C4-2B (cell line): ENCODE data around the gene TPRKB.
"Not testable (repeated sequence)": the region's sequence is repeated elsewhere in the genome, so short reads cannot be mapped to it uniquely, and the experiment has no call there.

Experiments used
- H3K27ac ChIP-seq: fragments of 450-650 bp; 2 replicates; pipeline ENCODE4 v1.5.1; 2017
- ZFX ChIP-seq: fragments of 450-650 bp; IDR thresholded peaks from 2 replicates; pipeline ENCODE4 v1.6.1; 2017
- TF ChIP-seq, protein P1 (sequence below): fragments of 450-650 bp; conservative IDR thresholded peaks from 2 replicates; pipeline ENCODE4 v1.5.1; 2017; ENCODE audit warnings: mild to moderate bottlenecking

The TPRKB gene

DNA sequence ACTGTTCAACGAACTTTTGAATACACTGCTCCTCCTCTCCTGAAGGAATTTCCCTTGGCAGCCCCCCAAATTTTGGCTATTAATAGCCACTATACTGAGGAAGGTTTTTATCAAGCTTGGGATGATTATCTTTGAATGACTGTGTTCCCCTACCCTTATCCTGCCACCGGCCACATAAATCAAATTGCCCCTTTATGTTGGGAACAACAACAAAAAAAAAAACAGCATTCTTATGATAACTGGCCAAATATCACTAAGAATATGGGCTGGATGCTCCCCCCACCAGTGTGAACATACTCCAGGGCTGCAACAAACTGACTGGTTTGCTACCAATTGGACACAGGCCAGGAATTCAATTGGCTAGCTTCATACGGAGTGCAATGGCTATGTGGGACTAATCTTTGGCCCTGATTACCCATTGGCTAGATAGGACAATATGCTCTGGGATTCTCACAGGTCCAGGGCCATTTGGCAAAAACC lies 22.2 kb upstream of the TPRKB start:
- TF ChIP-seq, protein P1, sequence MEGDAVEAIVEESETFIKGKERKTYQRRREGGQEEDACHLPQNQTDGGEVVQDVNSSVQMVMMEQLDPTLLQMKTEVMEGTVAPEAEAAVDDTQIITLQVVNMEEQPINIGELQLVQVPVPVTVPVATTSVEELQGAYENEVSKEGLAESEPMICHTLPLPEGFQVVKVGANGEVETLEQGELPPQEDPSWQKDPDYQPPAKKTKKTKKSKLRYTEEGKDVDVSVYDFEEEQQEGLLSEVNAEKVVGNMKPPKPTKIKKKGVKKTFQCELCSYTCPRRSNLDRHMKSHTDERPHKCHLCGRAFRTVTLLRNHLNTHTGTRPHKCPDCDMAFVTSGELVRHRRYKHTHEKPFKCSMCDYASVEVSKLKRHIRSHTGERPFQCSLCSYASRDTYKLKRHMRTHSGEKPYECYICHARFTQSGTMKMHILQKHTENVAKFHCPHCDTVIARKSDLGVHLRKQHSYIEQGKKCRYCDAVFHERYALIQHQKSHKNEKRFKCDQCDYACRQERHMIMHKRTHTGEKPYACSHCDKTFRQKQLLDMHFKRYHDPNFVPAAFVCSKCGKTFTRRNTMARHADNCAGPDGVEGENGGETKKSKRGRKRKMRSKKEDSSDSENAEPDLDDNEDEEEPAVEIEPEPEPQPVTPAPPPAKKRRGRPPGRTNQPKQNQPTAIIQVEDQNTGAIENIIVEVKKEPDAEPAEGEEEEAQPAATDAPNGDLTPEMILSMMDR, result no peak
- no peak for TF ChIP-seq ZFX
- H3K27ac ChIP-seq, result no peak overlapping the region

DNA sequence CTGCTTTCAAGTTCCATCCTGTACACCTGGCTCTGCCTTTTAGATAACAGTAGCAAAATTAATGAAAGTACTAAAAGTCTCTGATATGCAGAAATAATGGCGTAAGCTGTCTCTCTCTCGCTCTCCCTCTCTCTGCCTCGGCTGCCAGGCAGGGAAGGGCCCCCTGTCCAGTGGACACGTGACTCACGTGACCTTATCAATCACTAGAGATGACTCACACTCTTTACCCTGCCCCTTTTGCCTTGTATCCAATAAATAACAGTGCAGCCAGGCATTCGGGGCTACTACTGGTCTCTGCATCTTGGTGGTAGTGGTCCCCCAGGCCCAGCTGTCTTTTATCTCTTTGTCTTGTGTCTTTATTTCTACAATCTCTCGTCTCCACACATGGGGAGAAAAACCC lies 17.2 kb upstream of the TPRKB start:
- H3K27ac ChIP-seq, result not testable (repeated sequence)

DNA sequence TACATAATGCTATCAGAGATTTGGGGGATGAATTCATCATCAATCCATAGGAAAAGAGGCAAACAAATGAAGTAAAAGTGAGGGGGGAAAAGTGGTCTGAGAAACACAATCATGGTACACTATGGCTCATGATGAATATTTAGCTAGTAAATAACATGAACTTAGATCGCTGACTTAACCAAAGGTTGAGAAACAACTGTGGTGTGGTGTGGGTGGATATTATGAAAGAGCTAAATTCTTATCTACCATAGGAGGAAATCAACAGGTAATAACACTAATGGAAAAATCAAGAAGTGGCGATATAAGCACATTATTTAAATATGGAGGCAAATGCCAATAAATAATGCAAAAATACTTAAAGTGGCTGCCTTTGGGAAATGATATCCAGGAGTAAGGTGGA lies 12.2 kb upstream of the TPRKB start:
- no peak for TF ChIP-seq ZFX
- TF ChIP-seq, protein P1, result no peak
- no peak overlapping the region for H3K27ac ChIP-seq

DNA sequence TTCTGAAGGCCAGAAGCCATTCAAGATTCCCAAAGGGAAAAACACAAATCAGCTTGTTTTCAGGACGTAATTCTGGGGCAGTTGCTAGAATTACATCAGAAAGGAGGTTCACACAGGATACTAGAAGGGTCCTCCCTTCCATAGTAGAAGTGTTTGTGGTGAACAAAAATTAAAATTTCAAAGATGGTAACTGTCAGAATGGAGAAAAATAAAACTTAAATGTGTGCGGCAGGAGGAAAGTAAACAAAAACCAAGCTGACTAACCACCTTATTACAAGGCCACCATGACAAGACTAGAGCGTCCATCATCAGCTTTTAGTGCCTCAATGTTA lies 9.7 kb upstream of the TPRKB start:
- TF ChIP-seq, protein P1, result no peak
- TF ChIP-seq ZFX, result no peak
- no peak overlapping the region for H3K27ac ChIP-seq

DNA sequence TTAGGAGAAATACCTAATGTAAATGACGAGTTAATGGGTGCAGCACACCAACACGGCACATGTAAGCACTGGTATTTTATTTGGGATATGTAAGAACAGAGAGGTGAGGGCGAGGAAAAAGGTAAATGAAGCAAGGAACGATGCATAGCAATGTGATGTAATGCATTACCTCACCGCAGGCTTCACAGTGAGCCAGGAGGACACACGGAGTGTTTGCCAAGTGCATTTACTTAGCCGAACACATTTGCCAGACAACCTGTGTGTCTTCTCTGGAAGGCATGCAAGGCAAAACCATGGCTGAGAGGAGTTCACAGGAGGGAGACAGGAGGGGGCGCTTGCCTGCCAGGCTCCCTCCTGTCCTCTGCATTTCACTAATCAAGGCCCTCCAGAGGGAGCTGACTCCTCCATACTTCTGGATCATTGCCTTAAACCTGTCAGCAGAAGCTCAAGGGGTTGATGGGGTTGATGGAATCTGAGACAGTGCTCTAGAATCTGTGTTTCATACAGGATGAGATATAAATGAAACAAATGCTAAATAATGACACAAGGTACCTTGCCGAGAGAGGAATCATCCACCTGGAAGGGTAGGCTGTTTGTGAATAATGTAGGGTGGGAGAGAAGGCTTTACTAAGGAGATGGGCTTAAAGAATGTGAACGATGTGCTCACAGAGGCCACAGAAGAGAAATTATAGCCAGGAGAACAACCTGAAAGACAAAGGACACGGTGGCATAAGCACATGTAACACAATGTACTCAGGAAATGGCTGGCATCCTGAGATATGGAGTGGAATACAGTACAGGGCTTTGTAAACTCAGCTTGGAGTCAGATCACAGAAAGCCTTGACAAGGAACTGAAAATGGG lies 9.1 kb upstream of the TPRKB start:
- TF ChIP-seq ZFX, result no peak
- TF ChIP-seq, protein P1, result no peak

DNA sequence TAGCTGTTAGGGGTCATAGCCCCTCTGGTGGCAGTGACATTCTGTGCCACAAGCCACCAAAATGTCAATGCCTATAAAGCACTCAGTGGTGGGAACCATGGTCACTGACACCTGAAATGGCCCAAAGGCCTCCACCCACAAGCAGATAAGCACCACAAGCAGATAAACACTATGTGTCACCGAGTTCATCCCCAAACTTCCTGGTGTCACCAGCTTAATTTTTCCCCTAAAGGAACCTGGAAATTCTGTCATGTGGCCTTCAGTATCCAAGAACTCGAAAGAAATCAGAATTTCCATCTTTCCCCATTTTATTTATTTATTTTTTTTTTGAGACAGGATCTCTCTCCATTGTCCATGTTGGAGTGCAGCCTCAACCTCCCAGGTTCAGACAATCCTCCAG lies 3.6 kb upstream of the TPRKB start:
- TF ChIP-seq, protein P1, result no peak
- no peak for TF ChIP-seq ZFX
- H3K27ac ChIP-seq, result no peak overlapping the region

More for the DNA sequence above, 9.1 kb upstream of the TPRKB start:
- H3K27ac ChIP-seq, result no peak overlapping the region

DNA sequence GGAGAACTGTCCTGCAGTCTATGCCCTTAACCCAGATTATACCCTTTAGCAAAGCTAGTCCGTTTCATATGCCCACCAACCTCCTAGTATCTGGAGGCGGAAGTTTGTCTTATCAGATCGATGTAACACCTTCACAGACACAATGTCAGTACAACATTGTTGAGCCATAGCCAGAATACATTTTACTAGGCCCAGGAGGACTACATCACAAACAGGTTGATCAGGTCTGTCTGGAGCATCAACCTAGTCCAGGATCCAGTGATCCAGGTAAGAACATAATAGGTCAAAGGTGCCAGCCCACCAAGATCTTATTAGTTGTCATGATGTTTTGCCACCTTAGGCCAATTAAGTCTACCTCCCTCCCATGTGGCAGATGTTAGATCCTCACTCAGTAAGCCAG lies 2.0 kb upstream of the TPRKB start:
- H3K27ac ChIP-seq, result peak overlapping the region; percentile 68
- TF ChIP-seq, protein P1, result no peak
- TF ChIP-seq ZFX, result no peak

DNA sequence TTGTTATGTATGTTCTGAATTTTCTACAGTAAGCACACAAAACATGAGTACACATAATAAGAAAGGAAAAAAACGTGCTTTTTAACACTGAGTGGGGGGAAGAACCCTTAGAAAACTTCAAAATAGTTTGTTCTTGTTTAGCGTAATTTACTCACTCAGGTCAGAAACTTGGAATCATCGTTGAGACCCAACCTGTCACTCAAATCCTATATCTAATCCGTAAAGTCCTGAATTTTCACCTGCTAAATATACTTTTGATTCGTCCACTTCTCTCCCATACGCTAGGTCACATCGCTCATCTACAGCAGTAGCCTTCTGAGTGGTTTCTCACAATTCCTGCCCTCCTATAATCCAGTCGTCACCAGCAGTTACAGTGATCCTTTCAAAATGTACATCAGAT lies 767 bp downstream of the TPRKB start:
- peak overlapping the region; percentile 81 for H3K27ac ChIP-seq
- no peak for TF ChIP-seq ZFX
- TF ChIP-seq, protein P1, result no peak
